Measurements from ENCODE around the gene B3GNT4. TPM values are rescaled to one million over a fixed set of nuclear protein-coding genes. Genes with fewer than 3 reads are reported as not detected.

Gene B3GNT4
- total and polyA plus RNA-seq, 2 of the 4 experiments (the other 2 are of a cell fraction) = 0.18 to 0.53 TPM

DNA sequence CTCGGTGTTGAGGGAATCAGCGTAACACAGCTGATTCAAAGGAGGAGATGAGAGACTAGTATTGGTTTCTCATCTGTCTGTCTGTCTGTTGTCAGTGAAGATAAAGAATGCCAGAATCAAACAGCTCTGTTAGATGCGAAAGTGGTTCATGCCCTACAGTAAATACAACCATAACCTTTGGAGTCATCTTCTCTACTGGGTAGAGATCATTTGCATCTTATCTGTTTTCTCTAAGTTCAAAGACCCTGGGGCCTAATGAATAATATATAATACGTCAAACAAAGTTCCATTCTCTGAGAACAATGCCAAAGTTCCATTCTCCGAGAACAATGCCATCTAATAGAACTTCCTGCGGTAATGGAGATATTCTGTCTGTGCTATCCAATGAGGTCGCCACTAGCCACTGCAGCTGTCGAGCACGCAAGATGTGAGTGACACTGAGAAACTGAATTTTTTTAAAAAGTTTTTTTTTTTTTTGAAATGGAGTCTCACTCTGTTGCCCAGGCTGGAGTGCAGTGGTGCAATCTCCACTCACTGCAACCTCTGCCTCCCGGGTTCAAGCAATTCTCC, 36.1 kb upstream of the B3GNT4 start:
- H3K9ac ChIP-seq (ENCODE audit: low read depth, low read length) = no peak overlapping the region
- H3K23ac ChIP-seq (ENCODE audit: low read depth, low read length) = no peak overlapping the region
- H3K4ac ChIP-seq (ENCODE audit: low read depth, low read length) = no peak overlapping the region
- H2AK5ac ChIP-seq (ENCODE audit: low read depth, low read length) = no peak overlapping the region
- ChIA-PET POLR2A (ENCODE audit: unreplicated experiment) (no interaction called here), CTCF (no interaction called here)
- DNase-seq (no peak), ATAC-seq (ENCODE audit: low read depth) (no peak)
- H3K9me1 ChIP-seq (ENCODE audit: insufficient read depth, low read length) = no peaks in the 10 kb centered on the region
- H3K4me2 ChIP-seq (ENCODE audit: low read depth, low read length) = no peak overlapping the region
- no CpG with 5 or more reads among the region's 10 CpGs for WGBS, 2 experiments (ENCODE audit: extremely low coverage in 2 of 2, insufficient read length in 1 of 2)
- TF ChIP-seq MAZ (IDR thresholded peaks at IDR 0.05; ENCODE audit: borderline replicate concordance, low read depth, low read length) (no peak), RAD21 (IDR thresholded peaks at IDR 0.05; ENCODE audit: low read length) (no peak), RFX5 (IDR thresholded peaks at IDR 0.05; ENCODE audit: low read depth, low read length) (no peak), CEBPB (IDR thresholded peaks at IDR 0.05; ENCODE audit: low read depth, low read length) (no peak), SMC3 (IDR thresholded peaks at IDR 0.05; ENCODE audit: low read depth, low read length) (no peak), POLR2A (IDR thresholded peaks at IDR 0.05; ENCODE audit: low read depth, low read length) (no peak), RCOR1 (IDR thresholded peaks at IDR 0.05; ENCODE audit: insufficient replicate concordance, low read length) (no peak), FOS (IDR thresholded peaks at IDR 0.05; ENCODE audit: low read depth, low read length) (no peak), MAFK (IDR thresholded peaks at IDR 0.05; ENCODE audit: low read depth, low read length) (no peak), MXI1 (IDR thresholded peaks at IDR 0.05; ENCODE audit: borderline replicate concordance, low read depth, low read length) (no peak), BHLHE40 (IDR thresholded peaks at IDR 0.05; ENCODE audit: low read depth, low read length) (no peak), NFE2L2 (IDR thresholded peaks at IDR 0.05; ENCODE audit: low read depth, low read length) (no peak)
- TF ChIP-seq, protein P1, sequence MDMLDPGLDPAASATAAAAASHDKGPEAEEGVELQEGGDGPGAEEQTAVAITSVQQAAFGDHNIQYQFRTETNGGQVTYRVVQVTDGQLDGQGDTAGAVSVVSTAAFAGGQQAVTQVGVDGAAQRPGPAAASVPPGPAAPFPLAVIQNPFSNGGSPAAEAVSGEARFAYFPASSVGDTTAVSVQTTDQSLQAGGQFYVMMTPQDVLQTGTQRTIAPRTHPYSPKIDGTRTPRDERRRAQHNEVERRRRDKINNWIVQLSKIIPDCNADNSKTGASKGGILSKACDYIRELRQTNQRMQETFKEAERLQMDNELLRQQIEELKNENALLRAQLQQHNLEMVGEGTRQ (IDR thresholded peaks at IDR 0.05; ENCODE audit: low read depth, low read length) = no peak
- TF ChIP-seq, protein P2, sequence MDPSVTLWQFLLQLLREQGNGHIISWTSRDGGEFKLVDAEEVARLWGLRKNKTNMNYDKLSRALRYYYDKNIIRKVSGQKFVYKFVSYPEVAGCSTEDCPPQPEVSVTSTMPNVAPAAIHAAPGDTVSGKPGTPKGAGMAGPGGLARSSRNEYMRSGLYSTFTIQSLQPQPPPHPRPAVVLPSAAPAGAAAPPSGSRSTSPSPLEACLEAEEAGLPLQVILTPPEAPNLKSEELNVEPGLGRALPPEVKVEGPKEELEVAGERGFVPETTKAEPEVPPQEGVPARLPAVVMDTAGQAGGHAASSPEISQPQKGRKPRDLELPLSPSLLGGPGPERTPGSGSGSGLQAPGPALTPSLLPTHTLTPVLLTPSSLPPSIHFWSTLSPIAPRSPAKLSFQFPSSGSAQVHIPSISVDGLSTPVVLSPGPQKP (IDR thresholded peaks at IDR 0.05; ENCODE audit: borderline replicate concordance, low read depth, low read length) = no peak
- TF ChIP-seq, protein P3, sequence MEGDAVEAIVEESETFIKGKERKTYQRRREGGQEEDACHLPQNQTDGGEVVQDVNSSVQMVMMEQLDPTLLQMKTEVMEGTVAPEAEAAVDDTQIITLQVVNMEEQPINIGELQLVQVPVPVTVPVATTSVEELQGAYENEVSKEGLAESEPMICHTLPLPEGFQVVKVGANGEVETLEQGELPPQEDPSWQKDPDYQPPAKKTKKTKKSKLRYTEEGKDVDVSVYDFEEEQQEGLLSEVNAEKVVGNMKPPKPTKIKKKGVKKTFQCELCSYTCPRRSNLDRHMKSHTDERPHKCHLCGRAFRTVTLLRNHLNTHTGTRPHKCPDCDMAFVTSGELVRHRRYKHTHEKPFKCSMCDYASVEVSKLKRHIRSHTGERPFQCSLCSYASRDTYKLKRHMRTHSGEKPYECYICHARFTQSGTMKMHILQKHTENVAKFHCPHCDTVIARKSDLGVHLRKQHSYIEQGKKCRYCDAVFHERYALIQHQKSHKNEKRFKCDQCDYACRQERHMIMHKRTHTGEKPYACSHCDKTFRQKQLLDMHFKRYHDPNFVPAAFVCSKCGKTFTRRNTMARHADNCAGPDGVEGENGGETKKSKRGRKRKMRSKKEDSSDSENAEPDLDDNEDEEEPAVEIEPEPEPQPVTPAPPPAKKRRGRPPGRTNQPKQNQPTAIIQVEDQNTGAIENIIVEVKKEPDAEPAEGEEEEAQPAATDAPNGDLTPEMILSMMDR (conservative IDR thresholded peaks at IDR 0.05; ENCODE audit: low read depth, low read length) = no peak
- H2BK20ac ChIP-seq (ENCODE audit: low read depth, low read length) = no peak overlapping the region
- BruUV-seq (replicated peaks) = no TSS peak
- no peak overlapping the region for H4K5ac ChIP-seq (ENCODE audit: low read depth, low read length)
- intact Hi-C loops (cut with micrococcal nuclease) (no loop called here), dilution Hi-C loops (cut with HindIII; ENCODE audit: low sequenced_read_pairs, unreplicated experiment) (no loop called here), in situ Hi-C loops (cut with MboI; ENCODE audit: low sequenced_read_pairs) (no loop called here)
- H3K18ac ChIP-seq (ENCODE audit: low read depth, low read length) = no peak overlapping the region
- no peaks in the 10 kb centered on the region for H3K79me1 ChIP-seq (ENCODE audit: low read depth in 1 of 2, low read length in 2 of 2)
- no peak overlapping the region for H2BK120ac ChIP-seq (ENCODE audit: low read depth, low read length)
- no peaks in the 10 kb centered on the region for H3K36me3 ChIP-seq (ENCODE audit: control insufficient read depth, insufficient read depth, low read length)
- no peak overlapping the region for H2BK5ac ChIP-seq (ENCODE audit: low read depth, low read length, poor library complexity, severe bottlenecking)
- H3K14ac ChIP-seq (replicated peaks; ENCODE audit: low read depth, low read length) = no peak overlapping the region
- no peak overlapping the region for H2BK15ac ChIP-seq (ENCODE audit: low read depth, low read length)
- H4K20me1 ChIP-seq (ENCODE audit: insufficient read depth, low read length) = no peaks in the 10 kb centered on the region
- H2AFZ ChIP-seq (replicated peaks; ENCODE audit: low read length, poor library complexity) = no peak overlapping the region
- no peak overlapping the region for H3K4me3 ChIP-seq (ENCODE audit: insufficient read depth, low read depth, low read length)
- H3K27me3 ChIP-seq (ENCODE audit: control insufficient read depth, insufficient read depth, low read length) = peaks cover 15% of the 10 kb centered on the region
- H4K91ac ChIP-seq (ENCODE audit: insufficient read depth, low read depth, low read length) = no peak overlapping the region
- H4K8ac ChIP-seq (ENCODE audit: low read depth in 2 of 2, low read length in 2 of 2) = no peak overlapping the region
- no peaks in the 10 kb centered on the region for H3K4me1 ChIP-seq (ENCODE audit: control insufficient read depth, insufficient read depth, low read length)
- H3K56ac ChIP-seq (ENCODE audit: extremely low read depth, insufficient read depth, low read length) = no peak overlapping the region
- no peak overlapping the region for H3K27ac ChIP-seq (ENCODE audit: insufficient read depth, low read length)
- H3K9me3 ChIP-seq (ENCODE audit: control insufficient read depth, insufficient read depth, low read length) = no peaks in the 10 kb centered on the region
- no peak overlapping the region for H2AK9ac ChIP-seq (replicated peaks; ENCODE audit: low read depth, low read length, poor library complexity)

Data from IMR-90 (cell line).